Upper lobe of right lung (tissue), 1 donor: ENCODE measurements around the gene USP34. TPM values are rescaled to one million over a fixed set of nuclear protein-coding genes. Genes with fewer than 3 reads are reported as not detected.
A peak's percentile ranks its signal among the peaks of the same experiment; 100 is the strongest.

Source experiments
- ATAC-seq: fragments of 200-7000 bp; cut with Tn5 transposase; one replicate; pipeline ENCODE4 v1.9.1; 2020; ENCODE audit warnings: mild to moderate bottlenecking, moderate library complexity
- DNase-seq: peaks from one replicate; pipeline ENCODE4 v3.0.0-alpha.2; 2020
- H3K27ac ChIP-seq: fragments of 200-600 bp; one replicate; pipeline ENCODE4 v1.8.0; 2022
- H3K27me3 ChIP-seq: fragments of 200-600 bp; one replicate; pipeline ENCODE4 v1.8.0; 2022; ENCODE audit warnings: mild to moderate bottlenecking
- H3K36me3 ChIP-seq: fragments of 200-600 bp; one replicate; pipeline ENCODE4 v1.8.0; 2022
- H3K4me1 ChIP-seq: fragments of 200-600 bp; one replicate; pipeline ENCODE4 v1.8.0; 2022
- H3K4me3 ChIP-seq: fragments of 200-600 bp; one replicate; pipeline ENCODE4 v1.8.0; 2022; ENCODE audit warnings: mild to moderate bottlenecking
- H3K9me3 ChIP-seq: fragments of 200-600 bp; one replicate; pipeline ENCODE4 v1.8.0; 2022
- intact Hi-C: fragments of 100-400 bp; cut with DNase I; formaldehyde crosslinking; loops from one replicate; pipeline ENCODE4 v1.11.0; 2022
- total RNA-seq: library from RNA; stranded (reverse); fragmentation: NEBNext Ultra II Directional; extraction: Animal tissue kit (Norgen Biotek cat#: 25700); gene quantifications from one replicate; pipeline ENCODE4 v1.2.1, GENCODE V29; 2021
- TF ChIP-seq, protein P1 (sequence below): fragments of 200-600 bp; IDR thresholded peaks from one replicate; pipeline ENCODE4 v1.8.0; 2022; ENCODE audit warnings: antibody characterized with exemption
- donor health status: DM: no; HTN: yes; CAD: no; lungs with severe emphysema.

Gene USP34
- total RNA-seq, 1 donor from 2014 or later: 112 TPM

DNA sequence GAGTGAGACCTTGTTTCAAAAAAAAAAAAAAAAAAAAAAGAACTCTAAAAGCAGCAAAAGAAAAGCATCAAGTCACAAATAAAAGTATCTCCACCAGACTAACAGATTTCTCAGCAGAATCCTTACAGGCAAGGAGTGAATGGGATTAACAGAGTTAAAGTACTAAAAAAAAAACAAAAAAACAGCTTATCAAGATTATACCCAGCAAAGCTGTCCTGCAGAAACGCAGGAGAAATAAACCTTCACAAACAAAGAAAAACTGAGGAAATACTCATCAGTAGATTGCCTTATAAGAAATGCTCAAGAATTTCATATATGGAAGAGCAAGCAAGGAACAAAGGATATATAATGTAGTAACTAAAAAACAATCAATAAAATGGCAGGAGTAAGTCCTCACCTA lies 35.6 kb downstream of the USP34 start:
- no peaks in the 10 kb centered on the region for H3K9me3 ChIP-seq
- peaks cover 35% of the 10 kb centered on the region for H3K4me1 ChIP-seq
- DNase-seq (no peak), ATAC-seq (no peak)
- no peaks in the 10 kb centered on the region for H3K27me3 ChIP-seq
- H3K4me3 ChIP-seq: no peak overlapping the region
- no peak overlapping the region for H3K27ac ChIP-seq
- TF ChIP-seq, protein P1, sequence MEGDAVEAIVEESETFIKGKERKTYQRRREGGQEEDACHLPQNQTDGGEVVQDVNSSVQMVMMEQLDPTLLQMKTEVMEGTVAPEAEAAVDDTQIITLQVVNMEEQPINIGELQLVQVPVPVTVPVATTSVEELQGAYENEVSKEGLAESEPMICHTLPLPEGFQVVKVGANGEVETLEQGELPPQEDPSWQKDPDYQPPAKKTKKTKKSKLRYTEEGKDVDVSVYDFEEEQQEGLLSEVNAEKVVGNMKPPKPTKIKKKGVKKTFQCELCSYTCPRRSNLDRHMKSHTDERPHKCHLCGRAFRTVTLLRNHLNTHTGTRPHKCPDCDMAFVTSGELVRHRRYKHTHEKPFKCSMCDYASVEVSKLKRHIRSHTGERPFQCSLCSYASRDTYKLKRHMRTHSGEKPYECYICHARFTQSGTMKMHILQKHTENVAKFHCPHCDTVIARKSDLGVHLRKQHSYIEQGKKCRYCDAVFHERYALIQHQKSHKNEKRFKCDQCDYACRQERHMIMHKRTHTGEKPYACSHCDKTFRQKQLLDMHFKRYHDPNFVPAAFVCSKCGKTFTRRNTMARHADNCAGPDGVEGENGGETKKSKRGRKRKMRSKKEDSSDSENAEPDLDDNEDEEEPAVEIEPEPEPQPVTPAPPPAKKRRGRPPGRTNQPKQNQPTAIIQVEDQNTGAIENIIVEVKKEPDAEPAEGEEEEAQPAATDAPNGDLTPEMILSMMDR: no peak
- no peaks in the 10 kb centered on the region for H3K36me3 ChIP-seq
- intact Hi-C loops: no loop called here

DNA sequence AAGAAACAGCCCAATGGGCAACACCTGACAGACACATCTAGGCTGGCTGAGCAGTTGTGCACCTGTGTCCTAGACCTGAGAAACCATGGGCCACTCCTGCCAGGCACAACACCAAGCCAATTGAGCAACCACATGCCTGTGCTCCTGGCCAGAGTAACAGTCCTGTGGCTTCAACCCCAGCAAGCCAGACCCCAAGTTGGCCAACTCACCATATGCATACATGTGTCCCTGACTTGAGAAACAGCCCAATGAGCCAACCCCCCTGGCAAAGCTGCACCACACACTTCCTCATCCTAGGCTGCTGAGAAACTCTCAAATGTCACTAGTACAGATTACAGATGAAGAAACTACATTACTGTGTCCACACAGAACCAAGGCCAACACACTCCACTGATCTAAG lies 36.6 kb downstream of the USP34 start:
- ATAC-seq: peak; percentile 82
- no peaks in the 10 kb centered on the region for H3K36me3 ChIP-seq
- intact Hi-C loops: no loop called here
- DNase-seq: peak; percentile 71
- TF ChIP-seq, protein P1: no peak
- no peaks in the 10 kb centered on the region for H3K27me3 ChIP-seq
- no peak overlapping the region for H3K27ac ChIP-seq
- peaks cover 25% of the 10 kb centered on the region for H3K4me1 ChIP-seq
- H3K4me3 ChIP-seq: no peak overlapping the region
- no peaks in the 10 kb centered on the region for H3K9me3 ChIP-seq

DNA sequence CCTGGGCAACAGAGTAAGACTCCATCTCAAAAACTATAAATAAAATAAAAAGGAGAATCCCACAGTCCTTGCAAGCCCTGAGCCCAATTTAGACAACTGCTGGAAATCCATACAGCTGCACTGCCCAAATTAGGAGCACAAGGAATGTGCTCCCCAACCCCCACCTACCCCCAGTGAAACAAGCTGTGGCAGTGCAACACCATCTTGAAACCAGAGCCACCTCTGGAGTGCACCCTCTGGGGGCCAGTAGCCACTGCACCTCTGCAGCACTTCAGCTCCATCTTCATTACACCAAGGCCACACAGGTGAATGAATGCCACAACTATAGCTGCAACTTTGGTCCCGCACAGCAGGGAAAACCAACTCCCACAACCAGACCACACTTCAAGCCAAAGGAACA lies 37.3 kb downstream of the USP34 start:
- DNase-seq (no peak), ATAC-seq (no peak)
- Histone ChIP-seq H3K9me3 (no peaks in the 10 kb centered on the region), H3K4me3 (no peak overlapping the region), H3K27ac (no peak overlapping the region), H3K4me1 (peaks cover 21% of the 10 kb centered on the region), H3K27me3 (no peaks in the 10 kb centered on the region), H3K36me3 (no peaks in the 10 kb centered on the region)
- TF ChIP-seq, protein P1: no peak
- intact Hi-C loops: no loop called here

DNA sequence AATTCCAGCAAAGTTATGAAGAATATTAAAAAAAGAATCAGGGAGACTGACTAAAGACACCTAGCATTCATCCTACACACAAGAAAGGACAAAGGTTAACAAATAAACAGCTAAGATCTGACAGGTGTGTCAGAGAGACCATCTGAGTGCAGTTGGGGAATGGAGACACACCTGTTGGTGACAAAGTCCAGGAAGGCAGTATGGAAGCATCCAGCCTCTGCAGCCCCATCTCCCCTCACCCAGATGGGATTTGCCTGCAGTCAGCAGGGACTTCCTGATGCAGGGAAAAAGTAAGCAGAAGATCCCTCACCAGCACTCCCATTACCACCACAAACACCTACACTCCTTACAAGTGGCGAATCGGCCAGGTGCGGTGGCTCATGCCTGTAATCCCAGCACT lies 37.9 kb downstream of the USP34 start:
- H3K4me1 ChIP-seq: peaks cover 24% of the 10 kb centered on the region
- no peak for ATAC-seq
- no peak for DNase-seq
- H3K27me3 ChIP-seq: no peaks in the 10 kb centered on the region
- H3K36me3 ChIP-seq: no peaks in the 10 kb centered on the region
- H3K4me3 ChIP-seq: no peak overlapping the region
- intact Hi-C loops: no loop called here
- TF ChIP-seq, protein P1: no peak
- H3K27ac ChIP-seq: no peak overlapping the region
- H3K9me3 ChIP-seq: no peaks in the 10 kb centered on the region

DNA sequence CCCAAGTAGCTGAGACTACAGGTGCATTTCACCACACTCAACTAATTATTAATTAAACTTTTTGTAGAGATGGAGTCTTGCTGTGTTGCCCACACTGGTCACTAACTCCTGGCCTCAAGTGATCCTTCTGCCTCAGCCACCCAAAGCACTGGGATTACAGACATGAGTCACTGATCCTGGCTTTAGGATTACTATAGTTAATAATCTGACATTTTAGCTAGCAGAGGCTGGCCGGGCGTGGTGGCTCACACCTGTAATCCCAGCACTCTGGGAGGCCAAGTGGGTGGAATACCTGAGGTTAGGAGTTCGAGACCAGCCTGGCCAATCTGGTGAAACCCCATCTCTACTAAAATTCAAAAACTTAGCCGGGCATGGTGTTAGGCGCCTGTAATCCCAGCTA lies 39.5 kb downstream of the USP34 start:
- Histone ChIP-seq H3K4me3 (no peak overlapping the region), H3K4me1 (peaks cover 28% of the 10 kb centered on the region), H3K9me3 (no peaks in the 10 kb centered on the region), H3K27me3 (no peaks in the 10 kb centered on the region), H3K36me3 (no peaks in the 10 kb centered on the region), H3K27ac (no peak overlapping the region)
- ATAC-seq: no peak
- intact Hi-C loops: no loop called here
- TF ChIP-seq, protein P1: no peak
- DNase-seq: no peak

DNA sequence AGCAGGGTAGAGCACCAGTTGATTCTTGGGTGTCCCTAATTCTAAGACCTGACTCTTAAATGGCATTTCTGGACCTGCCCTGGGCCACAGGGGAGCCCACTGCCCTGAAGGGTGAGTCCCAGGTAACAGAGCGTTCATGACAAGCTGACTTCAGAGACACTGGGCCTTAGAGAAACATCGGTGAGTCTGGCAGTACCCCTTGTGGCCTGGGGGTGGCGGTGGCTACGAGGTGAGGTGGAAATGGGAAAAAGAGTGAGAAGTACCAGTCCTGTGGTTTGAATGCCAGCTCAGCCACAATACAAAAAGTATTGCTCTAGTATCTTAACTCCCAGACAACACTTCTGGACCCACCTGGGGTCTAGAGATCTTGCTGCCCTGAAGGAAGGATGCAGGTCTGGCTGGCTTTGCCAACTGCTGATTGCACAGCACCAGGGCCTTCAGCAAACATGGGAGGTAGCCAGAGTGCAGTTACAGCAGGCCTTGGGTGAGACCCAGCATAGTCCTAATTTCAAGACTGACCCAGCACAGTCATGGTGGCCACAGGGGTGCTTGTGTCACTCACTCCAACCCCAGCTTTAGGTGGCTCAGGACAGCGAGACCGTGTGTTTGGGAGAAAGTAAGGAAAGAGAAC lies 44.5 kb downstream of the USP34 start:
- peak; percentile 76 for DNase-seq
- no peaks in the 10 kb centered on the region for H3K9me3 ChIP-seq
- peaks cover 43% of the 10 kb centered on the region for H3K4me1 ChIP-seq
- ATAC-seq: peak; percentile 92
- no peaks in the 10 kb centered on the region for H3K27me3 ChIP-seq
- no peaks in the 10 kb centered on the region for H3K36me3 ChIP-seq
- no peak overlapping the region for H3K4me3 ChIP-seq
- TF ChIP-seq, protein P1: peak; percentile 63
- H3K27ac ChIP-seq: peak overlapping the region; percentile 39
- intact Hi-C loops: no loop called here
